NCI-H345 (cell line): ENCODE data around the gene LCN15.

ENCODE experiments used
- DNase-seq: peaks from one replicate; lab custom pipeline; 2025; lab: John Stamatoyannopoulos, UW

Gene LCN15

DNA sequence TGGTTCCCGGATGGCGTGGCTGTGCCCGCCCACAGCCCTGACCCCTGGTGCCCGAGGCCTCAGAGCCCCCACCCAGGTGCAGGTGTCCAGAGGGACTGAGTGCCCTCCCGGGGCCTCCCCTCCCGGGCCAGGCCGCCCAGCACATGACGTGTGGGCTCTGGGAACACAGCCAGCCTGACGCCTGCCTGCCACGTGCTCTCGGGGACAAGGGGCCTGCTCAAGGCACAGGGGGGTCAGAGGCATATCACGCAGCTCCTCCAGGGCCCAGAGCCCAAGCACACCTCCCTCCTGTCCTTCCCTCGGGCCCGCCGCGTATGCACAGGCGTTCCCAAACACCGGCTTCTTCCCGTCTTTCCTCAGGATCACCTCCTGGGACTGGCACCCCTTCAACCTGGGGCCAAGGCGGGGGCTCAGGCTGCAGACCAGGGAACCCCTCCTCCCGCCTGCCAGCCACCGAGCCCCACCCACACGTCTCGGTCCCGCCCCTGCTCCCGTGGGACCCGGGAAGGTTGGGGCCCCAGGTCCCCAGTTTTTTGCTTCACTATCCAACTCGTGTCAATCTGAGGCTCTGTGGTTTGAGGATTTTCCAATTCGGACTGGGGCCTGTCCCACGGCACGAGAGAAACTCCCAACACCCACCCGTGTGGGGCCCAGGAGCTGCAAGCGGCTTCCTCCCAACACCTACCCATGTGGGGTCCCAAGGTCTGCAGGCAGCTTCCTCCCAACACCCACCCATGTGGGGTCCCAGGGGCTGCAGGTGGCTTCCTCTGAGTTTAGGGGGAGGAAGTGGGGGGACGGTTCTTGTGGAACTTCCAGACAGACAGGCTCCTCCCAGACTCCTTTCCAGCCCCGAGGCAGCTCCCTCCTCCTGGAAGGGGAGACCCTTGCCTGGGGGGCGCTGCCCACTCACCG, 23.1 kb downstream of the LCN15 start:
- no peak for DNase-seq

DNA sequence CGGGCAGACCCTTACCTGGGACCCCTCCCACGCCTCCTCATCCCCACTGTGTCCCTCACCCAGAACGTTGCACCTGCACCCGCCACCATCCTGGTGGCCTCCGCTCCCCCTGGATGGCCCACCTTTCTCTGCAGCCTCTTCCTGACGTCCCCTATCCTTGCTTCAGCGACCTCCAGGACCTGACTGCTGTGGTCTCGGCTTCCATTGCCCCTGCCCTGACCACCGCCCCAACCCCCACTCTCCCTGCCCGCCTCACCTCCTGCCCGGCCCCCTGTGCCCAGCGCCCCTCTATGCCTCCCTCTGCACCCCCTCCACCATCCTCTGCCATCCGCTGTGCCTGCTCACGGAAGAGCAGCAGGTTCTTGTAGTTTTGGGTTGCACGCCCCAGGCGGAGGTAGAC, 23.8 kb downstream of the LCN15 start:
- DNase-seq: no peak

DNA sequence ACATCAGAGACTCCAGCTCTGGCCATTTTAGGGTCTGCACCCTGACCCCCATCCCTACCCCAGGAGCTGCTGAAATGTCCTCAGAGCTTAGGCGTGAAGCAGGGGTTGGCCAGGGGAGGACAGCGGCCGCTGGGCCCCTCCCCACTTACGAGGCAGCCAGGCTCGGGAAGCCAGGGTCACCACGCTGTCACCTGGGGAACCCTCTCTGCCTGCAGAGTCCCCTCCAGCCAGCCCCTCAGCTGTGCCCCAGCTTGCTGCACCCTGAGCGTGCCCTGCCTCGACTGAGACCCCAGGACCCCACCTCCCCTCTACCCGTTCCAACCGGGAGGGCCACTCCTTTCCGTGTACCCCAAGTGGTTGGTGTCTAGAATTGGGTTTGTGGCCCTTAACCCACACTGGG, 24.2 kb downstream of the LCN15 start:
- DNase-seq: no peak

DNA sequence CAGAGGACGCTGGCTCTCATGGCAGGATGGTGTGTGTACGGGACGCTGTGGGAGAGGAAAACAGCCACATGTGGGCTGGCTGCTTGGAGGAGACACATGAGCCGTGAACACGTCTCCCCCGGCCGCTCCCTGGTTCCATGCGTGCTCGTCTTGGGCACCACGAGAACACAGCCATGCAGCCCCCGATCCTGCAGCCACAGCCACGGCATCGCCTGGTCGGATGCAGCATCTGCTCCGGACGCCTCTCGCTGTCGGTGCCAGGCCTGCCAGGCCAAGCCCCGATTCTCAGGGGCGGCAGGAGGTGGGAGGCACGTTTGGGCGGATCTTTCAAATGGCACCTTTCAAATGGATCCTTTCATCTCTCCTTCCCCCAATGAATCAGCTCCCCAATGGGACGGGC, 24.8 kb downstream of the LCN15 start:
- DNase-seq: no peak

DNA sequence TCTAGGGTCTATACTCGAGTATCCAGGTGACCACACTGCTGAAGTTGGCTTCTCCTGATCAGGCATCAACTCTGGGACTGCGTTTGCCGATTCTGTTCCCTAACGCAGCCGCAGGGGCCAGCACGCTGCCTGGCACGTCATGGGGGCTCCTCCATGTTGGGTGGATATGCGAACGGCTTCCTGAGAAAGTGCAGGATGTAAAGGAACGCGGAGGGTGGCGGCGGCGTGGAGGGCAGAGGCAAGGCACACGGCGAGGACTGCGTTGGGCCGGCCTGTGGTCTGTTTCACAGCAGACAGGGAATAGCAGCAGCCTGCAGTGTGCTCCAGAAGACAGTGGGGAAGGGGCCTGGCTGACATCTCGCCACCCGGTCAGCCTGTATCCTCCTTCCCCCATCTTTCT, 25.4 kb downstream of the LCN15 start:
- no peak for DNase-seq

DNA sequence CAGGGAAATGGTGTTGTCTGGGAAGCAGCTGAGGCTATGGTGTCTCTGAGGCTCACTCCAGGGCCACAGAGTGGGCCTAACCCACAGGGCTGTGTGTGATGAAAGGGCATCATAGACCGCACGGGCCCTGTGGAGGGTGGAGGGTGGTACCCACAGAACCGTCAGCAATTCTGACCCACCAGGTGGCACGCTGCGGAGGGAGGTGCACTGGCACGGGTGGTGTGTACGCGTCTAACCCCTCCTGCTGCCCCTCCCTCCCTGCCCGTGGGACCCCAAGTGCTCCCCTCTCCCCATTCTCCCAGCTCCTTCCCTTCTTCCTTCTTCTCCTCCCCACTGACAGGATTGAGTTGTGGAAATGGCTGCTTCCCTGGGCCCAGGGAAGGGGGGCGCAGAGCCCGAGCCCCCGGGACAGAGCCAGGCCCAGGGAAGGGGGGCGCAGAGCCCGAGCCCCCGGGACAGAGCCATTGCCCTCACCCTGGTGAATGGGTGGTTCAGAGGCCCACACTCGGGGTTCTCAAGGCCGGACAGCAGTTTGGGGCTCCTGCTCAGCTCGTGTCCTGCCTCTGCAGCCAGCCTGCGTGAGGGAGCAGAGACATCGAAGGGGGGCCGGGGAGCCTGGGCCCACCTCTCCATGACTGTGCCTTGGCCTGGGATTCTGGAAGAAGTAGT, 28.4 kb downstream of the LCN15 start:
- DNase-seq: no peak

DNA sequence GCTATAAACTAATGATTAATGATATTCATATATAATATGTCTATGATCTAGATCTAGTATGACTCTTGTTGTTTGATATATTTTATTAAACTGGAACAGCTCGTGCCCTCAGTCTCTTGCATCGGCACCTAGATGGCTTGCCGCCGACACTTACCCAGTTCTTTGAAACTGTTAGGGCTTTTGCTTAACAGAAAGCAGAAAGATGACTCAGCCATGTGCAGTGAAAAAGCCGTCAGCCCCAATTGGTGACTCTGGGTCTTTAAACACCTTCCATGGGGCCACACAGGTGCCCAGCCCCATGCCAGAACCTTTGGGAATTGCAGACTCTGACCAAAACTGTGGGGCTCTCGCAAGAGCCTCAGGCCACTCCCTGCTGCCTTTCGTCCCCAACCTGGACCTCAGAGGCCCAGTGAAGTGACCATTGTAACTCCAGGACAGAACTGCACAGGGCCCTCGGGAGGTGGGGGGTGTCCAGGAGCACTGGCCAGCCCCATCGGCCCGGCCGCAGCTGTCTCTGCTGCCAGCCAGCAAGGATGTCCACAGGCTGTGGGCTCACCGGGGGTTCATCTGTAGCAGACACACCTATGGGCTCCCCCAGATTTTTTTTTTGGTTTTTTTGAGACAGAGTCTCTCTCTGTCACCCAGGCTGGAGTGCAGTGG, 29.4 kb downstream of the LCN15 start:
- no peak for DNase-seq

DNA sequence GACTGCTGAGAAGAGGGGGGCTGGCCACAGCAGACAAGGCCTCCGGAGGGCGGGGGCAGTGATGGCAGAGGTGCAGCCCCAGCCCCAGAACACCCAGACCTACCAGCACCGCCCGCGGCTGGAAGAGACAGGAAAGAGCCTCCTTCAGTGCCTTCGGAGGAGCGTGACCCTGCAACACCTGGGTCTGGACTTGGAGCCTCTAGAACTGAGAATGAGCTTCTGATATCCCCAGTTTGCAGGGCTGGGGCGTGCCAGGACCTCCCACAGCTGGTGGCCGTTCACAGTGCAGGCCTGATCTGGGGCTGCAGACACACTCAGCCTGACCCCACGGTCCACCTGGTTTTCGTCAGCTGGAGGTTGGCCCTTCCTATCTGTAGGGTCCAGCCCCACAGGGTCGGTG, 30.7 kb downstream of the LCN15 start:
- DNase-seq: no peak

DNA sequence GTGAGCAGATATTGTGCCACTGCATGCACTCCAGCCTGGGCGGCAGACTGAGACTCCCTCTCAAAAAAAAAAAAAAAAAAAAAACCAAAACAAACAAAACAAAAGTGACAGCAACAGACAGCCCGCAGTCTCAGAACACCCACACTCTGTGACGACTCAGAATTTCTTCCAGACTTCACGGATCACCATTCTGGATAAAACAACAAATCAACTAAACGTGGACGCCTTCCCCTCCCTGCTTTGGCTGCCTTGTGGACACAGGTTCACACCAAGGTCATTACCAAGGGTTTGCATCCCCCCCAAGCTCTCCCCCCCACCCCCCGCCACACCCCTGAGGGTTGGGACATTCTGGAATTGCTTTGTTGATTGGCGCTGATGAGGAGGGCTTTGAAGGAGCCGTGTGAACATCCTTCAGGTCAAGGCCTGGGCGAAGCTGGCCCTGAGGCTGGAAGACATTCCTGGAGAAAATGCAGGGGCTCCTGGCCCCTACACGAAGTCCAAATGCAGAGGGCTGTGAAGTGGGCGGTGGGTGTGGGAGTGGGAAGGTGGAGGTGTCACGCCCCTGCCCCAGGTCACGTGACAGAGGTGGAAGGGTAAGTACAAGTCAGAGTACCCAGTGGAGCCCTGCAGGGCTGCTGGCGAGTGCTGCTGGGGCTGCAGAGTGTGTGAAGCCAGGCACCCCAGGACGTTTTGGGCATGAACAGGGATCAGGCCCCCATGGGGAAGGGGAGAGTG, 31.7 kb downstream of the LCN15 start:
- DNase-seq: no peak

DNA sequence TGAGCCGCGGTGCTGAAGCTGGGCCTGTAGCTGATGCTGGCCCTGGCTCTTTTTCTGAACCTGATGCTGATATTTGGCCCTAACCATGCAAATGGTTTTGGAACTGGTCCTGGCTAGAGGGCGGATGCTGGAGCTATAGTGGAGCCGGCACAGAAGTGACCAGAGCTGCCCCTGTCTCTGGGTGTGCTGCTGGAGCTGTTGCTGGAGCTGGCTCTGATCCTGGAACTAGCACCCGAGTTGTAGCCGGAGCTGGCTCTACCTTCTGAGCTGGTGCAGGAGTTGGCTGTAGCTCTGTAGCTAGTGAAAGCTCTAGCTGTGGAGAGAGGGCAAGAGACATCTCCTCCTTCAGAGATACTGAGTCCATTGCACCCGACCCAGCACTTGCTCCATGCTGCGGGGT, 34.4 kb downstream of the LCN15 start:
- DNase-seq: no peak

DNA sequence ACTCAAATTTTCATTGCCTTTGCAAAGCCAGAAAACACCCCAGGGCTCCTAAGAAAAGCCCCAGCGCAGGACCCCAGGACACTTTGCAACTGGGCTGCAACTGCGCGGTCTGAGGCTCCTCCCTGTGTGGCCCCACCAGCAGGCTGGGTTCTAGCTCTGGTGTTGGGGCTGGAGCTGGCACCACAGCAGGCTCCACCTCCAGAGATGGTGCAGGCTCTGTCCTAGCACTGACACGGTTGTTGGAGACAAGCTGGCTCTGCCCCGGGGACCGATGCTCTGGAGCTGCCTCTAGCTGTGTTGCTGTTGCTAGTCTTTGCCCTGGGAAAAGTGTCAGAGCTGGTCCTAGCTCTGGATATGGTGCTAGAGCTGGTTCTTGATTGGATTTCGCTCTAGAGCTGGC, 35.2 kb downstream of the LCN15 start:
- DNase-seq: no peak

DNA sequence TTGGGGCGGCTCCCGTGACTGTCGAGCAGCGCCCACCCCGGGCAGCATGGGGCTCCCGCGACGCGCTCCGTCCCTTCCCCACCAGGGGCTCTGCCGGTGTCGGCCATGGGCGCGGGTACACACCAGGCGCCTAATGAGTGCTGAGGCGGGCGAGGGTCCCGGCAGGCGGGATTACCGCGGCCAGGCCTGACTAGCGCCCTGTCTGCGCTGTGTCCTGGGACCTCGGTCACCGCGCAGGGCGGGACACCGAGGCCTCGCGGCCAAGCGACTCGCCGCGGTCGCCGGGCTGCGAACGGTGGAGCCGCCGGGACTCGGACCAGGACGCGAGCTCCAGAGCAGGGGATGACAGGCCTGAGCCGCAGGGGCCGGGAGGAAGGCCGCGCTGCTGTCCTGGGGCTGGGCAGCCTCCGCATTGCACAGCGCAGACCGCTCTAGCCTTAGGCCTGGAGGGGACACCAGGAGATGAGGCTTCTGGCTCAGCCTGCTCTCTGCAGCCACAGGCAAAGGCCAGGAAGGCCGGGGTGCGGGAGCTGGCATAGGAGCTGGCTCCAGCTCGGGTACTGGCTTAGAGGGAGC, 35.7 kb downstream of the LCN15 start:
- DNase-seq: no peak

DNA sequence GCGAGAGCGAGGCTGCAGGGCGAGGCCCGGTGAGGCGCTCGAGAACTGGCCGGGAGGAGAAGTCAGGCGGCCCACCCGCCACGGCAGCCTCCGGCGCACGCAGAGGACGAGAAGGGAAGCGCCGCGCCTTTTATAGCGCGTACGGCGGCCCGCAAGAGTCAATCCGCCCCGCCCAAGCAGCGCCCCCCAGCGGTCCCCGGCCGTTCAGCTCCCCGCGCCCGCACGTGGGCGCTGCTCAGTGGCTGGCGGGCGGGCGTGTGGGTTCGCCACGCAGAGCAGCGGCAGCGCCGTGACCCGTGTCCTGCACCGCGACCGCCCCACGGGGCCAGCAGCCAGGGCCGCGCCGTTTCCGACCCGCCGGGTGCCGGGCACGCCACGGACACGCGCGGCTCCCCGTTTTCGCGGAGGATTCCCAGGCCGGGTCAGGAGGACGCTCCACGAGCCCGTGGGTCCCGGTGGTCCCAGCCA, 36.2 kb downstream of the LCN15 start:
- peak; percentile 82 for DNase-seq

DNA sequence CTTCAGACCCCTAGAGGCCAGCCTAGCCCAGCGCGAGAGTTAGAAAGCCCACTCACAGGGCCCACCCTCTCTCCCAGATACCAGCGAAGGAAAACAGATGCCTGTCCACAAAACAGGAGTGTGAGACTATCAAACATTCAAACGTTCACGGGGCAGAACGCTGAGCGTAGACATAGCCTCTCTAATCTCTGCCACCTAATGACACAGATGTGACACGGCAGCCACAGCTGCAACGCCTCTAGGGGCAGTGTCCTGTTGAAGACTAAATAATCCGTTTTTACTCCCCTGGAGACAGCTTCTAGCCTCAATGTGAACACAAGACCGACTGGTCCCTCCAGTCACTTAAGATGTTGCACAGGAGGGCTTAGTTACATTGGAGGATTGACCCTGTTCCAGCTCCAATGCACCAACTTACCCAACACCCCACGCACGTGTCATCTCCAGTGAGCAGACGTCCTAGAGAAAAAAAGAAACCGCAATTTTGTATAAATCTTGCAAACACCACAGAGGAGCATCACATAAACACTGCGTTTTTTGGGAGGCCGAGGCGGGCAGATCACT, 37.6 kb downstream of the LCN15 start:
- DNase-seq: no peak

DNA sequence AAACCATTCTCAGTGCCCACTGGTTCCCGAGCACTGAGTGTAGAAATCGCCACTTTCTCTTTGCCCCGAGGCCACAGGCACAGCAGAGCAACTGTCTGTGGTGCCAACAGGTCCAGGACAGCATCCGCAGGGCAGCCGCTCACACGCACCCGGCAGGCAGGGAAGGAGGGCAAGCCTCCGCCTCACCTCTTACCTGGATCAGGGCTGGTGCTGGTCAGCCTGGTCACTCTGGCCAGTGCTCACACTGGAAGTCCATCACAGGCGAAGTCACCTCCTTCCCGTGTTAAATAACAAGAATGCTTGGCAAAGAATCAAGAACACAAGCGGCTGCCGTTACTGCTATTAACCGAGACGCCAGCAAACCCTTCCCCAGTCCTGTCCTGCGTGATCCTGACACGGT, 38.2 kb downstream of the LCN15 start:
- no peak for DNase-seq

DNA sequence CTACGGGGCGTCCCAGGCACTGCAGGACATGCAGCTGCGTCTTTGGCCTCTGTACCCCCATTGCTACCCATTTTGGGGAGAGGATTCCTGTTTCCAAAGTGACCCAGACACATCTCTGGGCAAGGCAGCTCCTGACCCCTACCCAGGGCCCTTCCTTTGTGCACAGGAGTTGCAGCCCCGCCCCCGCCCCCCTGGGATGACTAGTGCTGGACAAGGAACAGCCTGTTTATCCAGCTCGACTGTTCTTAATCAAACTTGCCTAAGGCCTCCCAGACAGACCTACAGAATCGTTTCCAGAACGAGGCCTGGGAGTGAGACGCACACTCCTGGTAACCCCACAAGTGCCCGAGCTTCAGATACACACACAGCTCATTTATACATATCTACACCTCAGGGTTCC, 38.7 kb downstream of the LCN15 start:
- DNase-seq: no peak

DNA sequence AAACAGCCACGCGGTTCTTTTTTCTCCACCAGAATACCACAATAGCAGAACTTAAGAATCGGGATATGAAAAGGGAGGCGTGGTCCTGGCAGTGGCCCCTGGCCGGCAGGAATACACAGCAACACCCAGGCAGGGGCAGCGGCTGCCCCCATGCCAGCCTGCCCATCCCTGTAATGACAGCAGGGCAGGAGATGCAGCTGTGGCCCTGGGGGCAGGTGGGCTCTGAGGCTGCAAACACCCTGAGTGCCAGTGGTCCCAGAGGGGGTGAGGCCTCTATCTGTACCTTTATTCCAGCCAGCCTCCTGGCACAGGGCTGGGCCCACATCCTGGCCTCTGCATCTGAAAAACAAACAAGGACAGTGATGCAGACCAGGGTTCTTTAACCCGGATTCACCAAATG, 39.5 kb downstream of the LCN15 start:
- no peak for DNase-seq

DNA sequence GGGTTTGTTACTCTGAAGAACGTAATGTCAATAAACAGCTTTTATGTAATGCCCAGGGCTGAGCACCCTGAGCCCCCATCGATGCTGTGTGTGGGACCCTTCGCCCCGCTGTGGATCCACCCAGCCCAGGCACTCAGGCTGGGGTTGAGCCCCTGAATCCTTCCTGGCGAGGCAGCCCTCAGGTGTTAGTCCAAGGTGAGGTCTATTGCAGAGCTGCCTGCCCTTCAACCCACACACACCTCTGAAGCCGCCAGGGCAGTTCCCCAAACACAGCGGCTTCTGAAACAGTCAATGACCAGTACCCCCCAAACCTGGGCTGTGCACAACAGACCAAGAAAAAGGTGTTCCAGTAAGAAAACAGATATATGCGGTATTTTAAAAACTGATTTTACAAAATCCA, 40.3 kb downstream of the LCN15 start:
- DNase-seq: no peak

DNA sequence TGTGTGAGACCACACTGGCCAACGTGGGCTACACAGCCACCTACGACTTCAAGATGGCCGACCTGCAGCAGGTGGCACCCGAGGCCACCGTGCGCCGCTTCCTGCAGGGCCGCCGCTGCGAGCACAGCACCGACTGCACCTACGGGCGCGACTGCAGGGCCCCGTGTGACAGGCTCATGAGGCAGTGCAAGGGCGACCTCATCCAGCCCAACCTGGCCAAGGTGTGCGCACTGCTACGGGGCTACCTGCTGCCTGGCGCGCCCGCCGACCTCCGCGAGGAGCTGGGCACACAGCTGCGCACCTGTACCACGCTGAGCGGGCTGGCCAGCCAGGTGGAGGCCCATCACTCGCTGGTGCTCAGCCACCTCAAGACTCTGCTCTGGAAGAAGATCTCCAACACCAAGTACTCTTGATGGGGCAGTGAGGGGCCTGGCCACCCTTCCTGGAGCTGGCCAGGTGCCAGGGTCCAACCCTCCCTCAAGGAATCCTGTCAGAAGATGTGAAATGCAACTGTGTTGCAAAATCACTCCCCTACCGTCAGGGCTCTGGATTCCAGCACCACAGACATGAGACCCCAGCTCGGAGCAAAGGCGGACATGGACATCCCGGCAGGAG, 40.8 kb downstream of the LCN15 start:
- DNase-seq: no peak

DNA sequence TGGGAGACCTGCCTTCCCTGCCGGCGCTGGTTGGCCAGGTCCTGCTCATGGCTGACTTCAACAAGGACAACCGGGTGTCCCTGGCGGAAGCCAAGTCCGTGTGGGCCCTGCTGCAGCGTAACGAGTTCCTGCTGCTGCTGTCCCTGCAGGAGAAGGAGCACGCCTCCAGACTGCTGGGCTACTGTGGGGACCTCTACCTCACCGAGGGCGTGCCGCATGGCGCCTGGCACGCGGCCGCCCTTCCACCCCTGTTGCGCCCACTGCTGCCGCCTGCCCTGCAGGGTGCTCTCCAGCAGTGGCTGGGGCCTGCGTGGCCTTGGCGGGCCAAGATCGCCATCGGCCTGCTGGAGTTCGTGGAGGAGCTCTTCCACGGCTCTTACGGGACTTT, 41.4 kb downstream of the LCN15 start:
- no peak for DNase-seq
